Coronary artery (tissue), 2 donors: ENCODE measurements around the gene ZBTB20.
"Not testable (repeated sequence)": the region's sequence is repeated elsewhere in the genome, so short reads cannot be mapped to it uniquely, and the experiment has no call there.

Experiments
- DNase-seq: peaks from one replicate; pipeline ENCODE4 v3.0.0-alpha.2; 2017; ENCODE audit warnings: low spot score
- H3K27ac ChIP-seq, 2 donors: fragments of 200-600 bp; sonication (generic); one replicate each; pipeline ENCODE4 v1.5.1; 2016 to 2019
- H3K4me3 ChIP-seq: fragments of 200-600 bp; sonication (generic); 2 replicates; pipeline ENCODE4 v1.5.1; 2016; ENCODE audit warnings: mild to moderate bottlenecking, moderate library complexity
- CTCF ChIP-seq: fragments of 200-600 bp; sonication (generic); IDR thresholded peaks from one replicate; pipeline ENCODE4 v1.5.1; 2019; ENCODE audit warnings: antibody characterized with exemption

ZBTB20 gene

DNA sequence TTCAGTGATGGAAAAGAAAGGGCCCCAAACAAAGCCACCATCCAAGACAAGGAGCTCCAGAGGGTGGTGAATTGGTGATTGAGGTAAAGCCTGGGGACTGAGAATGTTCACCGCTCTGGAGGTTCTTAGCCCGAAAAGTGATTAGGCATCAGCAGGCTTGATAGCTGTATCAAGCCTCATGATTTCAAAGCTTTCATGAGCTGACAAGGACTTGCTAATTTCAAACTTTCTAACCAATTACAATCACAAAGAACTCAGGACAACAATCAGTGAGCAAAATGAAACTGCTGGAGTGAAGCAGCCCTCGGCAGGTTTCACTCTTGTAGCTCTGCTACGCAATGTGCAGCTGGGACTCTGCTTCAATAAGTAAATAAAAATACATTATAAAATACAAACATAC is 461.9 kb downstream of the ZBTB20 start:
- H3K4me3 ChIP-seq: no peak overlapping the region
- H3K27ac ChIP-seq: no peak overlapping the region
- DNase-seq: no peak
- no peak for TF ChIP-seq CTCF

DNA sequence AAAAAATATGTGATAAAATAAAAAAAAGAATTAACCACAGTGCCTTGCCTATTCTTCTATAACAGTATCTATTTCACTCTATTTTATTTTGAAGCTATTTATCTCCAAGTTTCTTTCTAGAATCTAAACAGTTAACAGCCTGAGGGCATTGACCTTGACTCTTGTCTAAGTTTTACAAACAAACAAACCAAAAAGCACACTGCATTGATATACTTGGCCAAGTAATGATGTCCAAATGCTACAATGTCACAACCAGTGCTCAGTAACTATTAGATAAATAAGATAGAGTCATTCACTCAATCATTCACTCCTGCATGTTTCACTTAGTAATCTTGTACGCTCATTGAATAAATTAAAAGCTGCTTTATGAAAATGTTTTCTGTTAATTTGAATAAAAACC is 466.8 kb downstream of the ZBTB20 start:
- Histone ChIP-seq H3K4me3 (no peak overlapping the region), H3K27ac (no peak overlapping the region)
- no peak for DNase-seq
- TF ChIP-seq CTCF: no peak

GRCh38 chr3:114679773-114680172 is 467.3 kb downstream of the ZBTB20 start:
- not testable (repeated sequence) for DNase-seq, H3K4me3 ChIP-seq, H3K27ac ChIP-seq

DNA sequence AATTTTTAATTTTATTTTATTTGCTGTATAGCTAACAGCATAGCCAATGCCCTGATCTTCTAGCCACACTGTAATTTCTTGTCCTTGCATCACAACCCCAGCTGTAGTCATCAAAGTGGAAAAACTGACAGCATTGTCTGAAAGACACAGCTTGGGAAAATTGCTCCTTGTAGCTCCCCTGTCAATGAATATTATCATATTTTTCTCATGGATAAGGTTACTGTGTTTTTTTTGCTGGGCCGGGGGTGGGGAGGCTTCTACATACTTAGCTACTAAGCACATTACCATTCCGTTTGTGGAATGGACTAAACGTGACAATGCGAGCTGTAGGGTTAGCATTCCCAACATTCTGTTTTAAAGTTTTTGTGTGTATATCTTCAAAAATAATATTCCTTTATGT is 472.0 kb downstream of the ZBTB20 start:
- H3K4me3 ChIP-seq: no peak overlapping the region
- H3K27ac ChIP-seq: no peak overlapping the region
- TF ChIP-seq CTCF: no peak
- no peak for DNase-seq

DNA sequence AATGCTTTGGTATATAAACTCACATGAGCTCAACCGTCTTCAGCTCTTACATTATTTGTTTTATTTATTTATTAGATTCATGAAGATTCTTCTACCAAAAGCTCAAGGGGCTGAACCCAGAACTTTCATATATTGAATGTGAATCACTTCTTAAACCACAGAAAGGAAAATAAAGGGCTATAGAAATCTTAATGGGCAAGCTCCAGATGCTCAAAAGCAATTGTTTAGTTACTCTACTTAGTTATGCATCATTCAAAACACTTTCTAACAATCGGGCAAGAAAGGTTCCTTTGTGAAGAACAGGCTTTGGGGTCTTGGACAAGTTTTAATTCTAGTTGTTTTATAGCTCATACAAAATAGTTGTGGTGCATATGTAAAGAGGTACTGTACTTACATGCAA is 473.1 kb downstream of the ZBTB20 start:
- no peak for TF ChIP-seq CTCF
- DNase-seq: no peak
- Histone ChIP-seq H3K27ac (no peak overlapping the region), H3K4me3 (no peak overlapping the region)

GRCh38 chr3:114673481-114673880 is 473.6 kb downstream of the ZBTB20 start:
- Histone ChIP-seq H3K27ac (no peak overlapping the region), H3K4me3 (no peak overlapping the region)
- TF ChIP-seq CTCF: no peak
- no peak for DNase-seq

GRCh38 chr3:114672692-114673447 is 474.2 kb downstream of the ZBTB20 start:
- TF ChIP-seq CTCF: no peak
- no peak overlapping the region for H3K27ac ChIP-seq
- DNase-seq: no peak
- H3K4me3 ChIP-seq: no peak overlapping the region
